IMR-90 (cell line): ENCODE results near the gene OR9A2. TPM values are rescaled to one million over a fixed set of nuclear protein-coding genes. Genes with fewer than 3 reads are reported as not detected.

ENCODE experiments used
- ATAC-seq: fragments of 200-7000 bp; cut with Tn5 transposase; 2 replicates; pipeline ENCODE4 v1.9.1; 2020; ENCODE audit warnings: low read depth, mild to moderate bottlenecking, moderate library complexity
- BruUV-seq: library from RNA; stranded (reverse); fragments of 400-500 nt; replicated peaks from 2 replicates; lab custom pipeline; 2021; lab: Mats Ljungman, UMichigan
- CTCF ChIA-PET: fragments of 300-600 bp; formaldehyde crosslinking; extraction: SDS; loops from one replicate; lab custom pipeline; 2021; ENCODE audit warnings: antibody characterized with exemption; lab: Yijun Ruan, JAX
- POLR2A ChIA-PET: fragments of 300-600 bp; sonication (Branson Sonifier 250); formaldehyde crosslinking; loops from one replicate; lab custom pipeline; 2022; ENCODE audit warnings: antibody characterized with exemption; ENCODE audit not compliant: unreplicated experiment; lab: Charles Lee
- DNase-seq: peaks from one replicate; pipeline ENCODE4 v3.0.0; 2013
- H2AFZ ChIP-seq: replicated peaks from 2 replicates; pipeline ENCODE3; 2013; ENCODE audit warnings: low read length, mild to moderate bottlenecking; ENCODE audit not compliant: poor library complexity
- H2AK5ac ChIP-seq: 2 replicates; pipeline ENCODE4 v1.6.1; 2013; ENCODE audit warnings: low read depth, low read length, inconsistent platforms
- H2AK9ac ChIP-seq: replicated peaks from 2 replicates; pipeline ENCODE3; 2013; ENCODE audit warnings: mild to moderate bottlenecking, low read depth, low read length, moderate library complexity; ENCODE audit not compliant: poor library complexity
- H2BK120ac ChIP-seq: 2 replicates; pipeline ENCODE4 v1.6.1; 2013; ENCODE audit warnings: low read depth, low read length, inconsistent platforms
- H2BK15ac ChIP-seq: 3 replicates; pipeline ENCODE4 v1.6.1; 2013; ENCODE audit warnings: low read depth, low read length, inconsistent platforms
- H2BK20ac ChIP-seq: 2 replicates; pipeline ENCODE4 v1.6.1; 2013; ENCODE audit warnings: low read depth, mild to moderate bottlenecking, inconsistent platforms, low read length, moderate library complexity
- H2BK5ac ChIP-seq: 2 replicates; pipeline ENCODE4 v1.6.1; 2013; ENCODE audit warnings: mild to moderate bottlenecking, low read depth, low read length, inconsistent platforms; ENCODE audit not compliant: poor library complexity, severe bottlenecking
- H3K14ac ChIP-seq: replicated peaks from 2 replicates; pipeline ENCODE4 v1.6.1; 2013; ENCODE audit warnings: low read depth, low read length, inconsistent platforms
- H3K18ac ChIP-seq: 2 replicates; pipeline ENCODE4 v1.6.1; 2013; ENCODE audit warnings: low read depth, low read length, control low read depth
- H3K23ac ChIP-seq: 2 replicates; pipeline ENCODE4 v1.6.1; 2013; ENCODE audit warnings: low read depth, low read length, inconsistent platforms
- H3K27ac ChIP-seq: 2 replicates; pipeline ENCODE4 v1.5.1; 2013; ENCODE audit warnings: mild to moderate bottlenecking, control low read depth, low read length; ENCODE audit not compliant: insufficient read depth
- H3K27me3 ChIP-seq: 2 replicates; pipeline ENCODE4 v1.6.1; 2013; ENCODE audit warnings: low read length; ENCODE audit not compliant: control insufficient read depth, insufficient read depth
- H3K36me3 ChIP-seq: 2 replicates; pipeline ENCODE4 v1.6.1; 2013; ENCODE audit warnings: low read length, mixed read lengths; ENCODE audit not compliant: control insufficient read depth, insufficient read depth
- H3K4ac ChIP-seq: 2 replicates; pipeline ENCODE4 v1.6.1; 2013; ENCODE audit warnings: low read depth, low read length, inconsistent platforms
- H3K4me1 ChIP-seq: 2 replicates; pipeline ENCODE4 v1.6.1; 2013; ENCODE audit warnings: low read length, mixed read lengths; ENCODE audit not compliant: control insufficient read depth, insufficient read depth
- H3K4me2 ChIP-seq: 2 replicates; pipeline ENCODE4 v1.6.1; 2013; ENCODE audit warnings: low read depth, mild to moderate bottlenecking, control low read depth, low read length, moderate library complexity
- H3K4me3 ChIP-seq: 2 replicates; pipeline ENCODE4 v1.5.1; 2013; ENCODE audit warnings: low read depth, mild to moderate bottlenecking, control low read depth, low read length, moderate library complexity; ENCODE audit not compliant: insufficient read depth
- H3K56ac ChIP-seq: 2 replicates; pipeline ENCODE4 v1.6.1; 2013; ENCODE audit warnings: low read length, inconsistent platforms; ENCODE audit not compliant: insufficient read depth; ENCODE audit errors: extremely low read depth
- H3K79me1 ChIP-seq, 2 experiments: 2 replicates each; pipeline ENCODE4 v1.6.1; 2013; ENCODE audit warnings: low read length in 2 of 2, inconsistent platforms in 1 of 2, low read depth in 1 of 2
- H3K9ac ChIP-seq: 2 replicates; pipeline ENCODE4 v1.6.1; 2013; ENCODE audit warnings: low read depth, low read length, control low read depth
- H3K9me1 ChIP-seq: 2 replicates; pipeline ENCODE4 v1.6.1; 2013; ENCODE audit warnings: low read length, inconsistent platforms; ENCODE audit not compliant: insufficient read depth
- H3K9me3 ChIP-seq: 2 replicates; pipeline ENCODE4 v1.6.1; 2013; ENCODE audit warnings: low read length; ENCODE audit not compliant: control insufficient read depth, insufficient read depth
- H4K20me1 ChIP-seq: 2 replicates; pipeline ENCODE4 v1.6.1; 2013; ENCODE audit warnings: low read length, inconsistent platforms; ENCODE audit not compliant: insufficient read depth
- H4K5ac ChIP-seq: 2 replicates; pipeline ENCODE4 v1.6.1; 2013; ENCODE audit warnings: mild to moderate bottlenecking, low read depth, low read length, control low read depth
- H4K8ac ChIP-seq, 2 experiments: 2 replicates each; pipeline ENCODE4 v1.6.1; 2013; ENCODE audit warnings: low read depth in 2 of 2, low read length in 2 of 2, control low read depth in 1 of 2, inconsistent platforms in 1 of 2
- H4K91ac ChIP-seq: 2 replicates; pipeline ENCODE4 v1.6.1; 2013; ENCODE audit warnings: low read depth, low read length, inconsistent platforms; ENCODE audit not compliant: insufficient read depth
- BHLHE40 ChIP-seq: fragments of 150-350 bp; IDR thresholded peaks from 2 replicates; pipeline ENCODE4 v1.6.1; 2016; ENCODE audit warnings: mild to moderate bottlenecking, low read depth, low read length
- CEBPB ChIP-seq: IDR thresholded peaks from 2 replicates; pipeline ENCODE4 v1.6.1; 2012; ENCODE audit warnings: low read depth, low read length, improper control_type of control experiment
- CHD1 ChIP-seq: IDR thresholded peaks from 2 replicates; pipeline ENCODE4 v1.6.1; 2012; ENCODE audit warnings: low read depth, low read length, improper control_type of control experiment
- CTCF ChIP-seq: conservative IDR thresholded peaks from 2 replicates; pipeline ENCODE4 v1.5.1; 2012; ENCODE audit warnings: mild to moderate bottlenecking, low read depth, low read length, improper control_type of control experiment
- ELK1 ChIP-seq: fragments of 150-350 bp; IDR thresholded peaks from 2 replicates; pipeline ENCODE4 v1.6.1; 2016; ENCODE audit warnings: low read depth, mild to moderate bottlenecking, low read length, moderate library complexity, borderline replicate concordance
- FOS ChIP-seq: fragments of 150-350 bp; IDR thresholded peaks from 2 replicates; pipeline ENCODE4 v1.6.1; 2016; ENCODE audit warnings: low read depth, low read length
- MAFK ChIP-seq: IDR thresholded peaks from 2 replicates; pipeline ENCODE4 v1.6.1; 2012; ENCODE audit warnings: low read depth, low read length, improper control_type of control experiment
- MAZ ChIP-seq: IDR thresholded peaks from 2 replicates; pipeline ENCODE4 v1.6.1; 2012; ENCODE audit warnings: low read depth, mild to moderate bottlenecking, low read length, improper control_type of control experiment, moderate library complexity, borderline replicate concordance
- MXI1 ChIP-seq: IDR thresholded peaks from 2 replicates; pipeline ENCODE4 v1.6.1; 2012; ENCODE audit warnings: low read depth, mild to moderate bottlenecking, low read length, moderate library complexity, borderline replicate concordance
- NFE2L2 ChIP-seq: fragments of 150-350 bp; IDR thresholded peaks from 2 replicates; pipeline ENCODE4 v1.6.1; 2016; ENCODE audit warnings: low read depth, mild to moderate bottlenecking, low read length
- POLR2A ChIP-seq: IDR thresholded peaks from 2 replicates; pipeline ENCODE4 v1.6.1; 2012; ENCODE audit warnings: mild to moderate bottlenecking, low read depth, low read length
- RAD21 ChIP-seq: IDR thresholded peaks from 2 replicates; pipeline ENCODE4 v1.6.1; 2012; ENCODE audit warnings: low read length, improper control_type of control experiment
- RCOR1 ChIP-seq: IDR thresholded peaks from 2 replicates; pipeline ENCODE4 v1.6.1; 2012; ENCODE audit warnings: mild to moderate bottlenecking, low read length, improper control_type of control experiment; ENCODE audit not compliant: insufficient replicate concordance
- RFX5 ChIP-seq: IDR thresholded peaks from 2 replicates; pipeline ENCODE4 v1.8.0; 2012; ENCODE audit warnings: low read depth, mild to moderate bottlenecking, low read length, moderate library complexity
- SMC3 ChIP-seq: fragments of 150-350 bp; IDR thresholded peaks from 2 replicates; pipeline ENCODE4 v1.6.1; 2016; ENCODE audit warnings: low read depth, mild to moderate bottlenecking, antibody characterized with exemption, low read length, moderate library complexity
- USF2 ChIP-seq: fragments of 150-350 bp; IDR thresholded peaks from 2 replicates; pipeline ENCODE4 v1.6.1; 2017; ENCODE audit warnings: mild to moderate bottlenecking, antibody characterized with exemption, low read length, low read depth
- WGBS, 2 experiments: methylation state at CpG; one replicate each; pipeline versions ENCODE4 v1.1.5 to v1.1.7; 2013; ENCODE audit warnings: missing lambda C conversion rate in 2 of 2; ENCODE audit not compliant: insufficient read length in 1 of 2; ENCODE audit errors: extremely low coverage in 2 of 2; 5-methylcytosine and 5-hydroxymethylcytosine counted together
- dilution Hi-C: fragments of 300-500 bp; cut with HindIII; formaldehyde crosslinking; loops from one replicate; pipeline ENCODE4 v1.14.3; 2018; ENCODE audit warnings: low sequenced_read_pairs; ENCODE audit not compliant: unreplicated experiment
- in situ Hi-C: fragments of 300-500 bp; cut with MboI; formaldehyde crosslinking; loops from 3 replicates; pipeline ENCODE4 v1.14.3; 2019; ENCODE audit warnings: low sequenced_read_pairs, inconsistent platforms, mixed read lengths
- intact Hi-C: fragments of 100-400 bp; cut with micrococcal nuclease; formaldehyde crosslinking; loops from 2 replicates; pipeline ENCODE4 v1.10.0; 2022
- polyA plus RNA-seq, 3 experiments: library from polyadenylated mRNA; depleted of rRNA; stranded (reverse); fragments of >200 nt; gene quantifications; 2 replicates each; pipeline ENCODE4 v1.2.3, GENCODE V29; 2012; ENCODE audit warnings: low replicate concordance in 1 of 3
- total RNA-seq: library from RNA; depleted of rRNA; stranded (reverse); fragments of >200 nt; gene quantifications from 2 replicates; pipeline ENCODE4 v1.2.3, GENCODE V29; 2012

OR9A2 gene
- total and polyA plus RNA-seq, 2 of the 4 experiments (the other 2 are of a cell fraction): not detected

- no peak overlapping the region for H4K91ac ChIP-seq
- H4K5ac ChIP-seq: no peak overlapping the region
- TF ChIP-seq USF2: no peak
- TF ChIP-seq MAZ: no peak
- TF ChIP-seq CEBPB: no peak
- TF ChIP-seq NFE2L2: no peak
- TF ChIP-seq RCOR1: no peak
- TF ChIP-seq RFX5: no peak
- TF ChIP-seq BHLHE40: no peak
- no peak for TF ChIP-seq FOS
- TF ChIP-seq CHD1: no peak
- no peak for TF ChIP-seq MXI1
- no peak for TF ChIP-seq MAFK
- no peak for TF ChIP-seq POLR2A
- TF ChIP-seq ELK1: no peak
- TF ChIP-seq SMC3: no peak
- no peak for TF ChIP-seq RAD21
- TF ChIP-seq CTCF: no peak
- H2AK5ac ChIP-seq: no peak overlapping the region
- no peak overlapping the region for H2BK120ac ChIP-seq
- no peaks in the 10 kb centered on the region for H3K36me3 ChIP-seq
- WGBS, 2 experiments: no CpG with 5 or more reads among the region's 6 CpGs
- no peak overlapping the region for H3K4ac ChIP-seq
- H3K9me1 ChIP-seq: no peaks in the 10 kb centered on the region
- H4K20me1 ChIP-seq: no peaks in the 10 kb centered on the region
- H3K56ac ChIP-seq: no peak overlapping the region
- no peaks in the 10 kb centered on the region for H3K79me1 ChIP-seq
- no peaks in the 10 kb centered on the region for H3K27me3 ChIP-seq
- no peak overlapping the region for H3K27ac ChIP-seq
- DNase-seq (no peak), ATAC-seq (no peak)
- intact Hi-C loops: no loop called here
- BruUV-seq: no TSS peak
- H3K9me3 ChIP-seq: peaks cover 11% of the 10 kb centered on the region
- no peak overlapping the region for H3K9ac ChIP-seq
- H3K4me1 ChIP-seq: no peaks in the 10 kb centered on the region
- no peak overlapping the region for H2AFZ ChIP-seq
- H3K23ac ChIP-seq: no peak overlapping the region
- dilution Hi-C loops: no loop called here
- H2BK20ac ChIP-seq: no peak overlapping the region
- no peak overlapping the region for H3K14ac ChIP-seq
- ChIA-PET POLR2A (no interaction called here), CTCF (no interaction called here)
- in situ Hi-C loops: no loop called here
- H3K4me2 ChIP-seq: no peak overlapping the region
- H4K8ac ChIP-seq: no peak overlapping the region
- H2AK9ac ChIP-seq: no peak overlapping the region
- no peak overlapping the region for H3K4me3 ChIP-seq
- H2BK5ac ChIP-seq: no peak overlapping the region
- H2BK15ac ChIP-seq: no peak overlapping the region
- H3K18ac ChIP-seq: no peak overlapping the region
Observed at GRCh38 chr7:143069912-143070500, 43.1 kb upstream of the OR9A2 start.
